ENCODE data around the gene BPGM.

BPGM gene

GRCh38 chr7:134699021-134699818 is 52.6 kb downstream of the BPGM start:
- no peak for DNase-seq

GRCh38 chr7:134699899-134700298 is 53.2 kb downstream of the BPGM start:
- DNase-seq: no peak

DNA sequence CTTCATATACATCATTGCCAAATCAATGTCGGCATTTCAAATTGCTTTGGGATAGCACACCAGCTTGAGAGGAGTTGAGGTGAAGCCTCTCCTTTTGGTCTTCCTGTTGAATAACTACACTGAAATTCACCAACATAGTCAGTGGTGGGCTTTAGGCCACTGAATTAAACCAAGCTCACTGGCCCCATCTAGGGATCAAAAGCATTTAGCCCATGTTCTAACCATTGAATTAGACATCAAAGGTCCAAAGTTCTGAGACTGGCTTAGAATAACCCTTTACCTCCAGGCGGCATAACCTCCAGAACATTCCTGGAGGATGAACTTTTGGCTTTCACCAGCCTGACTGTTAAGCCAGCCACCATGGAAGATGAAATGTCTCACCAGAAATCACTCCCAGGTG is 54.6 kb downstream of the BPGM start:
- peak; percentile 23 for DNase-seq

- no peak for DNase-seq
Measured at GRCh38 chr7:134702366-134703240, 56.0 kb downstream of the BPGM start.

DNA sequence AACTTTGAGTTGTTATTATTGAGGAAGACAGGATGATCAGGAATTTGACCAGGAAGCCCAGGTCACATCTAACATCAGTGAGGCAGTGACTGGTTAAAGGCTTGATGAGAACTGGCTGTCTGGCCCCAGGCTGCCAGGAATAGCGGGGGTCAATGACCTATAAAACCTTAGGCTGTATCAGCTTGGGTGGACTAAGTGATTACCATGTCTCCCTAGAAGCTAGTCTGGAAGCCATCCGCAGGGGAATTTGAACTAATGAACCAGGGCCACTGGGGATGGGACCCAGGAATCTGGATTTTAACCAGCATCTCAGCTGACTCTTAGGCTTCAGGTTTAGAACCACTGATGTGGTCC is 56.6 kb downstream of the BPGM start:
- no peak for DNase-seq

DNA sequence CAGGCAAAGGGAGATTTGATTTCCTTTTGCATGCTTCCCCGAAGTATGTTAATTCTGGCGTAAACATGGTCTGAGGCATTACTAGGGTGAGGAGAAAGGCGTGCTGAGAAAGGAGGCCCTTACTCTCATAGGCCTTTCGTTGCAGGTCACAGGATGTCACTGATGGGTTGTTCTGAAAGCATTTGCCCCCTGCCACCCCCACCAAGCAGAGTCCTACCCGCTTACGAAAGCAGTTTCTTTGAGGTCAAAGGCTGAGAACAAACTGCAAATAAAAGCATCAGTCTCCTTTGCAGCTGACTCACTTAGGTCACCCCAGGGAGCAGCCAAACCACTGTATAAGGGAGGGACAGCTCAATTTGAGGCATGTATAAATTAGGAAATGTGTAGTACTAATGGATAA is 57.1 kb downstream of the BPGM start:
- DNase-seq: no peak

- DNase-seq: no peak
Measured at GRCh38 chr7:134704827-134705226, 58.2 kb downstream of the BPGM start.

GRCh38 chr7:134705716-134706115 is 59.1 kb downstream of the BPGM start:
- no peak for DNase-seq

DNA sequence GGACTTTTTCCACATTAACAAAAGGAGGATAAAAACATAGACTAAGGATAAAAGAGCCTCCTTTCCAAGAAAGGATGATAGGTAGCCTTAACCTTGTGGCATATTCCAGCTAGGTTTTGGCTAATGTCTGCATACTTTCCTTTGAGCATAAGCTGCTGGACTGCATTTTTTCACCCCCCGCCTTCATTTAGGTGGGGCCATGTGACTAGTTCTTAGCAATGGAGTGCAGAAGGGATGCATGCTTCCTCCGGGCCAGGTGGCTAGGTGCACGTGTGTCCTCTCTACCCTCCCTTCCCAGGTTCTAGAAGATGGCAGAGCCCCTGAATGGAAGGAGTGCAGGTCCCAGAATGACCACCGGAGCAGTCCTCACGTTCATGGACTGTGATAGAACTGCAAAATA is 59.8 kb downstream of the BPGM start:
- no peak for DNase-seq

DNA sequence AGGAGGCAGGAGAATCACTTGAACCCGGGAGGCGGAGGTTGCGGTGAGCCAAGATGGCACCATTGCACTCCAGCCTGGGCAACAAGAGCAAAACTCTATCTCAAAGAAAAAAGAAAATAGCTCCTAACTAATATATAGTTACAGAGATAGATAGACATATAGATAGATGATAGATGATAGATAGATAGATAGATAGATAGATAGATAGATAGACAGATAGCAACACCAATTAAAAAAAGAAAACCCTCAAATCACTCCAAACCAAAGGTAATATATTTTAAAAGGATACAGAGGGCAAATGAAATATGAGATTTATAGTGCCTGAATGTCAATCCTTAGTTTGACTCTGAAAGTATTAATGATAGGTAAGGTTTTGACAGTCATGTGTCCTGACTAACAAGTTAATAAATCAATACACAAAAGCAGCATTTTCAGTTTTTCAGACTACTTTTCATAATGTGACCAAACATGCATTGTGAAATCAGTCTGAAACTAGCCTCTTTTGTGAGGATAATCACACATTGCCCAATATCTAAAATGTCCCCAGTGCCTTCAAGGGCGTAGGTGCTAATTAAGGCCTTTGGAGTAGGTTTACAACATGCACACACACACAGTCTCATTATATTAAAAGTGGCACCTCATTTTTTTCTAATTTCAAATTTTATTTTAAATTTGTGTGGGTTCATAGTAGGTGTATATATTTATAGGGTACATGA is 61.2 kb downstream of the BPGM start:
- no peak for DNase-seq

DNA sequence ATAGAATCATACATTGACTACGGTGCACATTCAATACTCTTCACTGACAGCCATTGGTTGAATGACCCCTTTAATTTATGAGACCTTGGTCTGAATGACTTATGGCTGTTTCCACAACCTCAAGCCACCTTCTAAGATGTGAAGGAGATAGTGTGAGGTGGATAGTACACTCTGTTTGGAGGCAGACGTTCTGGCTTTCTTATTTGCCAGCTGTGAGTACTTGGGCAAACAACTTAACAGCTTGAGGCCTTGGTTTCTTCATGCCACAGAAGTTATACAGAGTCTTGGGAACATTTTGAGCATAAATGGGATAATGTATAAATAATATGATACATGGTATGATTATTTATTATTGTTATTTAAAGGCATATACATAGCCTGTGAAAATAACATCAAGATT is 62.0 kb downstream of the BPGM start:
- DNase-seq: no peak

- no peak for DNase-seq
Measured at GRCh38 chr7:134709197-134709596, 62.5 kb downstream of the BPGM start.

DNA sequence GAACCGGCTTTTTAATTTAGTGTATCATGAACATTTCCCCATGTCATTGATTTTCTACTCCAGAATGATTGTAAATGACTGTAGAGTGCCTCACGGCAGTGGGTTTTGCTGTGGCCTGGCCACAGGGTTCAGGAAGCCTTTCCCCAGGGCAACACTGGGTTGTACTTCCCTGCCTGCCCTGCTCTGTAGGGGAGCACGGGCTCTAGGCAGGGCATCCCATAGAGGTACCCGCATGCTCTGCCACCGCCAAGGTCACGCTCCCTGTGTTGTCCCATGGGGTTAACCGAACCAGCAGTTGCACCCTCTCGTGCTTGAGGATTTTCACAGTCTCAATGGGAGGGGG is 63.8 kb downstream of the BPGM start:
- DNase-seq: no peak

DNA sequence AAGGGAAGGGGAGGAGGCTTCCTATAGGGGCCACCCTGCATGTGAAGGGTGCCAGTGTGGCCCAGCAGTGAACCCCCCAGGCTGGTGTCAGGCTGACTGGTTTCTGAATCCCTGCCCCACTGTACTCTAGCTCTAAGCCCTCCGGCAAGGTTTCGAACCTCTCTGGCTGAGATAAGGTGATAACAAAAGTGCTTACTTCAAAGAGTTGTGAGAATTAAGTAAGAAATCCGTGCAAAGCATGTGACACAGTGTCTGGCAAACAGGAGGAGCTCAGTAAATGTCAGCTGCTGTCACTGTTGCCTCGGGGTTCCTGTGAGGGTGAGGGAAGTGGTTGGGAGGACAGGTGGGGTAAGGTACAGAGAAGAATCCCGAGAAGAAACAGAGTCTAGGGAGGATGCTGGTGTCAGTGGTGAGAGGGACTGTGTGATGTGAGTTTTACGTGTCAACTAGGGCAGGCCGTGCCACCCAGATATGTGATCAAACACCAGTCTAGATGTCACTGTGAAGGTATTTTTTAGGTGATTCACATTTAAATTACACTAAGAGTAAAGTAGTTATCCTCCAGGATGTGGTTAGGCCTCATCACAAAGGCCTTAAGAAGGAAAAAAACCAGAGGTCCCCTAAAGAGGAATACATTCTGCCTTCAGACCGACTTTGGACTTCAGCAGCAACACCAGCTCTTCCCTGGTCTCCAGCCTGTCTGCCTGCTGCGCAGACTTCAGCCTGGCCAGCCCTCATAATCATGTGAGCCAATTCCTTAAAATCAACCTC is 64.4 kb downstream of the BPGM start:
- peak; percentile 49 for DNase-seq

DNA sequence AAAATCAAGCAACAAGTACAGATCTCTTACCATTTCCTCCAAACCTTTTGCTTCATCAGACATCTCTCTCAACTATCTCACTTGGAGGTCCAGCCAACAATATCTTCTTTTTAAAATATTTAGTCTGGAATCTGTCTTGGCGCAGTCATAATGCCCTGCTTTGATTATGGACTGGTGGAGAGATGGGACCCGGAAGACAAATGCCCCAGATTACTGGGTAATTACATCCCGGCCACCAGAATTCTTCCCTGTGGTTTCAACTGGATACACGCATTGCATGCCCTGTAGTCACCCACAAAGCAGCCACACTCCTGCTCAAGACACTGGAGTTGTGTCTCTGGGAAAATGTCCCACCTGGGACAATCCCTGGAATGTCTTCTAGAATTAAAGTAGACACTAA is 65.5 kb downstream of the BPGM start:
- DNase-seq: no peak

- no peak for DNase-seq
Measured at GRCh38 chr7:134714470-134715205, 68.0 kb downstream of the BPGM start.

- no peak for DNase-seq
Measured at GRCh38 chr7:134718211-134718875, 71.7 kb downstream of the BPGM start.

DNA sequence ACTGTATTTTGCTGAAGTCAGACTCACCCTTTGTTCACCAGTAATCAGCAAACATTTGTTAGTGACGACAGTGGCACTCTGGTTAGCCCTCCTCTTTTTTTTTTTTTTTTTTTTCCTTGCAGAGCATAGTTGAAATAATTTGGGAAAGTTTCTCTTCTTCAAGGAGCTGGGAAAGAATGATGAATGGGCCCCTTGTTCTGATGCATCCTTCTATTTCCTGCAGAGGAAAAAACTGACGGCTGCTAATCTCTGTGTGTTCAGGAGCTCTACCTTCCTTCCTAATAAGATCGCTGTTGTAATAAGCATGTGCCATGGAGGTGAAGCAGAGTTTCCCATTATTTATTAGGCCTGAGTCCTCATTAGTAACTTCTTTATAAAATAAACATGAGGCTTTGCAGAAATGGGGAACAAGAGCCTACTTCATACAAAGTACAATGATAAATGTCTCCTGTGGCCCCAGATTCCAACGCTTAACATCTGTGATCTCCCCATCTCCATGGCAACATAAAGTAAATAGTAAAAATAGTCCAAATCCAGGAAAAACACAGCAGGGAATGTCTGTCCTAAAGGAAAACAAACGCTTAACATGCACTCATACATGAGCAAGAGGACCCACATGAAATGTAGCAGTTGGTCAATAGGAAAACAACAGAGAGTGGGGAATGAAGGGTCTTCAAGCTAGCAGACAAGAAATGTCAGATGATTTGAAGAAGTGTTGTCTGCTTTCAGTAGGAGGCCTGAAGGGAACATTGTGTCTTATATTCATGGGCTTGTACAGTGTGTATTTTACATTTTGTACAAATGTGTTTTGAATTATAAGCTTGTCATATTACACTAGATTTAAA is 73.7 kb downstream of the BPGM start:
- DNase-seq: no peak

DNA sequence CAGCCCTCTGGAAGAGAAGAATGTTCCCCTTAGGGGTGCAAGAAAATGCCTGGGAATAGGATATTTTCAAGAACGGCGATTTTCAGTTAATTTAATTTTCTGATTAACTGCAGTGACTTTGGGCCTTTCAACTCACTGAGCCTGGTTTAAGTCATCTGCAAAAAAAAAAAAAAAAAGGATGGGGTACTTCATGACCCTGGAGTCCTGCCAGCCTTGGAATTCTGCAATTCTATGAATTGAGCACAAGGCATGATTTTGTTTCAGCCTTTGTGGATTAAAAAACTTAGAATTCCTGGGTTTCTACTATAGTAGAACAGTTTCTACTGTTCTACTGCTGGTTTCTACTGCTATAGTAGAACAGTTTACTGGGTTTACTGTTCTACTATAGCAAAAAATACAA is 74.5 kb downstream of the BPGM start:
- no peak for DNase-seq

- no peak for DNase-seq
Measured at GRCh38 chr7:134722786-134723322, 76.2 kb downstream of the BPGM start.
